Measurements from ENCODE around the gene NXN.
"Not testable (repeated sequence)": the region's sequence is repeated elsewhere in the genome, so short reads cannot be mapped to it uniquely, and the experiment has no call there.

The NXN gene

GRCh38 chr17:788551-788950, 191.0 kb downstream of the NXN start:
- Histone ChIP-seq H3K9me3 (ENCODE audit: control insufficient read depth, low read length) (no peaks in the 10 kb centered on the region), H3K36me3 (ENCODE audit: control insufficient read depth, insufficient read depth, low read length, severe bottlenecking) (peaks cover 47% of the 10 kb centered on the region), H3K4me3 (ENCODE audit: low read length) (no peak overlapping the region), H3K4me1 (ENCODE audit: control insufficient read depth, insufficient read depth, low read length) (peaks cover 5% of the 10 kb centered on the region), H3K27me3 (replicated peaks; ENCODE audit: control insufficient read depth, insufficient read depth, low read length) (no peaks in the 10 kb centered on the region), H3K9ac (ENCODE audit: low read length) (no peak overlapping the region)
- DNase-seq (ENCODE audit: low read depth): no peak

DNA sequence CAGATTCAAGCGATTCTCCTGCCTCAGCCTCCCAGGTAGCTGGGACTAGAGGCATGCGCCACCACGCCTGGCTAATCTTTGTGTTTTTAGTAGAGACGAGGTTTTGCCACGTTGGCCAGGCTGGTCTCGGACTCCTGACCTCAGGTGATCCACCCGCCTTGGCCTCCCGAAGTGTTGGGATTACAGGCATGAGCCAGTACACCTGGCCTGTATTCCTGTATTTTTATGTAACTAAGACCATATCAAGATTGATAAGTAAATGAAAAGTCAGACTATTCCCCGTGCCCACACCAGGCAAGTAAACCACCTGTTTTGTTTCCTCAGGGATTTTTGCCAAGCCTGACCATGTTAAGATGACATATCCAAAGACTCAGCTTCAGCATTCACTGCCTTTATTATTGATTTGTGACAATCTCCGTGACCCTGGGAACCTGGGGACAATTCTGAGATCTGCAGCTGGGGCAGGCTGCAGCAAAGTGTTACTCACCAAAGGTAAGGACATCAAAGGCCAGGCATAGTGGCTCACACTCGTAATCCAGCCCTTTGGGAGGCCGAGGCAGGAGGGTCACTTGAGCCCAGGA, 191.8 kb downstream of the NXN start:
- DNase-seq (ENCODE audit: low read depth): no peak
- Histone ChIP-seq H3K4me3 (ENCODE audit: low read length) (no peak overlapping the region), H3K9ac (ENCODE audit: low read length) (no peak overlapping the region), H3K4me1 (ENCODE audit: control insufficient read depth, insufficient read depth, low read length) (peaks cover 13% of the 10 kb centered on the region), H3K27me3 (replicated peaks; ENCODE audit: control insufficient read depth, insufficient read depth, low read length) (no peaks in the 10 kb centered on the region), H3K9me3 (ENCODE audit: control insufficient read depth, low read length) (no peaks in the 10 kb centered on the region), H3K36me3 (ENCODE audit: control insufficient read depth, insufficient read depth, low read length, severe bottlenecking) (peaks cover 46% of the 10 kb centered on the region)

DNA sequence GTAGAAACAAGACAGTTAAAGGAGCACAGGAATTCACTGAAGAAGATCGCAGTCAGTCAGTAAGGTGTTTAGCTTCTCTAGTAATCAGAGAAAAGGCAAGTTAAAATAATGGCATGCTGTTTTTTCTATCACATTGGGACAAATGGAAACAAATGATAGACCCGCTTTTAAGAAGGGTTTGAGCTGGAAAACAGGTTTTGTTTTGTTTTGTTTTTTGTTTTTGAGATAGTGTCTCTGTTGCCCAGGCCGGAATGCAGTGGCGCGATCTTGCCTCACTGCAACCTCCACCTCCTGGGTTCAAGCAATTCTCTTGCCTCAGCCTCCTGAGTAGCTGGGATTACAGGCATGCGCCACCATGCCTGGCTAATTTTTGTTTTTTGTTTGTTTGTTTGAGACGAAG, 193.7 kb downstream of the NXN start:
- DNase-seq (ENCODE audit: low read depth); H3K9me3 ChIP-seq (ENCODE audit: control insufficient read depth, low read length); H3K9ac ChIP-seq (ENCODE audit: low read length); H3K27me3 ChIP-seq (replicated peaks; ENCODE audit: control insufficient read depth, insufficient read depth, low read length); H3K4me3 ChIP-seq (ENCODE audit: low read length): not testable (repeated sequence)
- Histone ChIP-seq H3K4me1 (ENCODE audit: control insufficient read depth, insufficient read depth, low read length) (peaks cover 20% of the 10 kb centered on the region), H3K36me3 (ENCODE audit: control insufficient read depth, insufficient read depth, low read length, severe bottlenecking) (peaks cover 28% of the 10 kb centered on the region)

DNA sequence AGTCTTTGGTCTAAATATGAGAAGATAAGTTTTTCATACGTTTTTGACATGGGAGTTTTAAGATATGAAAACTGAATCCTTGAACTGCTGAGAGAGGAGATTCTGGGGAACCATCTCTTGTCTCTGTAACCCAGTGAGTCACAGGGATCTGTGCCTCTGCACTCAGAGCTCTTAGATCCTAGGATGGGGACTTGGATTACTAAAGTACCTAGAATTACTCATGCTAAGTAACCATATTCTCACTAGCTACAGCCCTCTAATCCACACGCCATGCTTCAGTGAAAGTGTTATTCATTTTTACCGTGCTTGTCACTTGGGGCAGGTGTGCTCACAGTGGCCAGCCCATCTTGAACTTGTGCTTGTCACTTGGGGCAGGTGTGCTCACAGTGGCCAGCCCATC, 195.4 kb downstream of the NXN start:
- Histone ChIP-seq H3K4me1 (ENCODE audit: control insufficient read depth, insufficient read depth, low read length) (peaks cover 23% of the 10 kb centered on the region), H3K27me3 (replicated peaks; ENCODE audit: control insufficient read depth, insufficient read depth, low read length) (no peaks in the 10 kb centered on the region), H3K4me3 (ENCODE audit: low read length) (no peak overlapping the region), H3K9me3 (ENCODE audit: control insufficient read depth, low read length) (no peaks in the 10 kb centered on the region), H3K36me3 (ENCODE audit: control insufficient read depth, insufficient read depth, low read length, severe bottlenecking) (peaks cover 16% of the 10 kb centered on the region), H3K9ac (ENCODE audit: low read length) (peak overlapping the region; percentile 96)
- no peak for DNase-seq (ENCODE audit: low read depth)

DNA sequence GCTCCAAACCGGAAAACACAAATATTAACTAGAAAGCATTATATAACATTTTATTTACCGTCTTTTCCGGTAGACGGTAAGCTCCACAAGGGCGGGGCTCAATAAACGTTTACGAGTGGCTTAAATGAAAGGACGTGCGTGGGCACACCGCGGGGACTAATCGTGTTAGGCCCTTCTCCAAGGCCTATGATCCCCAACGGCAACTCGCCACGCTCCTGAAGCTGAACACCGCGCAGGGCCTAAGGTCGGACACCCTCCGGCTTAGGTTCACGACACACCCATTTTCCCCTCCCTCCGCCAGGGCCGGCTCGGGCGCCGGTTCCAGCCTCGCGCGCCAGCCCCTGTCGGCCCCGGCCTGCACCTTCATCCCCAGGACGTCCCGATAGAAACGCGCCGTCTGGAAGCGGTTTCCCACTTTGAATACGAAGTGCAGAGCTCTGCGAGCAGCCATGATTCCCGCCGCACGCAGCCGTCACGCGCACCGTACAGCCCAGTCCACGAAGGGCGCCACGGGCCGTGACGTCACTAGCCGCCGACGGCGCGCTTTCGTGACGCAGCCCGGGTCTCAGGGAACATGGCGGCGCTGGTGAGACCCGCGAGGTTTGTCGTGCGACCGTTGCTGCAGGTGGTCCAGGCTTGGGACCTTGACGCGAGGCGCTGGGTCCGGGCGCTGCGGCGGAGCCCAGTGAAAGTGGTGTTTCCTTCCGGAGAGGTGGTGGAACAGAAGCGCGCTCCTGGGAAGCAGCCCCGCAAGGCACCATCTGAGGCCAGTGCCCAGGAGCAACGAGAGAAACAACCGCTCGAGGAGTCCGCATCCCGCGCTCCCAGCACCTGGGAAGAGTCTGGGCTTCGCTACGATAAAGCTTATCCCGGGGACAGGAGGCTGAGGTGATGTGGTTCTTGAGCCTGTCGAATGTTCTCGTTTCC, 197.5 kb downstream of the NXN start, which contains the start of the genes GLOD4 and MRM3:
Gene GLOD4, minus strand, starts transcription at position 476 of the 927 bp plus-strand sequence. Its CDS starts 25 bp downstream, at position 451.
Gene MRM3, plus strand, starts transcription at position 549 of the 927 bp plus-strand sequence. Its CDS starts 26 bp downstream, at position 575.
- peak; percentile 95 for DNase-seq (ENCODE audit: low read depth)
- H3K9me3 ChIP-seq (ENCODE audit: control insufficient read depth, low read length): no peaks in the 10 kb centered on the region
- H3K4me3 ChIP-seq (ENCODE audit: low read length): peak within 1 kb of the TSS; percentile 94
- H3K4me1 ChIP-seq (ENCODE audit: control insufficient read depth, insufficient read depth, low read length): peaks cover 23% of the 10 kb centered on the region
- no peaks in the 10 kb centered on the region for H3K27me3 ChIP-seq (replicated peaks; ENCODE audit: control insufficient read depth, insufficient read depth, low read length)
- peak within 1 kb of the TSS; percentile 96 for H3K9ac ChIP-seq (ENCODE audit: low read length)
- peaks cover 17% of the 10 kb centered on the region for H3K36me3 ChIP-seq (ENCODE audit: control insufficient read depth, insufficient read depth, low read length, severe bottlenecking)

DNA sequence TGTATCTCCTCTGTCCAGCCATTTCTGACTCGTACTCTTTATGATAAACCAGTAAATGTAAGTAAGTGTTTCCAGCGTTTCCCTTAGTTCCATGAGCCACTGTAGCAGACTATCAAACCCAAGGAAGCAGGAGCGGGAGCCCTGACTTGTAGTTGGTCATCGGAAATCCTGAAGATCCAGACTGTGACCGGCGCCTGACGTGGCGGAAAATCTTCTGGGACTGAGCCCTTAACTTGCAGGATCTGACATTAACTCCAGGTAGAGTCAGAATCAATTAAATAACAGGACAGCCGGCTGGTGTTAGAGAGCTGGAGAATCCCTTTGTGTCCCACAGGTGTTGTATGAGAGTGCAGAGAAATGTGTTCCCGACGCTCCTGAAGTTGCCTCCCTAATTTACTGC, 201.5 kb downstream of the NXN start:
- H3K27me3 ChIP-seq (replicated peaks; ENCODE audit: control insufficient read depth, insufficient read depth, low read length): no peaks in the 10 kb centered on the region
- no peak overlapping the region for H3K4me3 ChIP-seq (ENCODE audit: low read length)
- DNase-seq (ENCODE audit: low read depth): no peak
- H3K4me1 ChIP-seq (ENCODE audit: control insufficient read depth, insufficient read depth, low read length): peaks cover 14% of the 10 kb centered on the region
- no peaks in the 10 kb centered on the region for H3K9me3 ChIP-seq (ENCODE audit: control insufficient read depth, low read length)
- H3K36me3 ChIP-seq (ENCODE audit: control insufficient read depth, insufficient read depth, low read length, severe bottlenecking): peaks cover 52% of the 10 kb centered on the region
- H3K9ac ChIP-seq (ENCODE audit: low read length): no peak overlapping the region

DNA sequence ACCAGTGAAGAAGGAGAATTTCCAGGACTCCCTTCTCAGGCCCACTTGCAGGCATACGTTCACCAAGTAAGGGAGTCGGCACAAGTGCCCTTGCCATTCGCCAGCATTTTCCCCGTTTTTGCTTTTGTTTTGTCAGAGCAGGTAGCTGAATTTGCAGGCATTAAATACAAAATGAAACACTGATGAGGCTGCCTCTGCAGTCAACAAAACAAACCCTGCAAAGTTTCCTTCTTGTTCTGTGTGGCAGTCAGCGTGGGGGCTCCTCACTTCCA, 205.3 kb downstream of the NXN start:
- Histone ChIP-seq H3K4me3 (ENCODE audit: low read length) (no peak overlapping the region), H3K4me1 (ENCODE audit: control insufficient read depth, insufficient read depth, low read length) (no peaks in the 10 kb centered on the region), H3K27me3 (replicated peaks; ENCODE audit: control insufficient read depth, insufficient read depth, low read length) (no peaks in the 10 kb centered on the region), H3K9me3 (ENCODE audit: control insufficient read depth, low read length) (no peaks in the 10 kb centered on the region), H3K9ac (ENCODE audit: low read length) (no peak overlapping the region), H3K36me3 (ENCODE audit: control insufficient read depth, insufficient read depth, low read length, severe bottlenecking) (peaks cover 83% of the 10 kb centered on the region)
- no peak for DNase-seq (ENCODE audit: low read depth)

DNA sequence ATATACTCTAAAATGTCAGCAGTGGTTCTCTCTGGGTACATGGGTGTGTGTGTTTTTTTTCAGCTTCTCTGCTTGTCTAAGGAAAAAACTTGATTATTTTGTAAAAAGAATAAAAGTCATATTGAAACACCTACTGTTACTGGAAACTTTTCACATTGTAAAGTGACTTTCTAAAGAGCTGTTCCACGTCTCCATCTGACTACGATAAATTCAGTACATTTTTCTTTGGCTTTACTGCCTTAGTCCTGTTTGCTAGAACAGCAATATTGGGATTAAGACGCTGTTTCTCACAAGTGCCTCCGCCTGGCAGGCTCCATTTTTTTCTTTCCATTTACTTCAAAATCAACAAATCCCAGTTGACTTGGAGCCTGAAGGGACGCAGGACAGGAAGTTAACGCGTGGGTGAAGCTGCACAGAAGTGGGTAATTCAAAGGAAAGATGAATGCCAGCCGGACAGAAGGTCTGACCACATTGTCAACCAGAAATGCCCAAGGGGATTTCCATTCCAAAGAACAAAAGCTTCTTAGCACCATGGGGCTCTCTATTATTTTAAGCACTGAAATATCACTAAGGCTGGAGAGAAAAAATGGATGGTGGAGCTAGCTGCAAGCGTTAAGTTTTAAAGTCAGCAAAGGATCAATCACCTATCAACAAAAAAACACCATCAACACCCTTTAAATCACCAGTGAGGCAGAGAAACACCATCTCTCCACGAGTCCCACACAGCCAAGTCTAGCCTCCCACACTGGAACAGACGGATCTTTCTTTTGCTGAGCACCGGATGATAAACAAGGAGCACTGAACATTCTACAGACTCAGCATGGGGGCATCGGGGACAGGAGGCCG, 205.9 kb downstream of the NXN start:
- Histone ChIP-seq H3K27me3 (replicated peaks; ENCODE audit: control insufficient read depth, insufficient read depth, low read length) (no peaks in the 10 kb centered on the region), H3K9me3 (ENCODE audit: control insufficient read depth, low read length) (no peaks in the 10 kb centered on the region), H3K36me3 (ENCODE audit: control insufficient read depth, insufficient read depth, low read length, severe bottlenecking) (peaks cover 86% of the 10 kb centered on the region), H3K4me1 (ENCODE audit: control insufficient read depth, insufficient read depth, low read length) (no peaks in the 10 kb centered on the region), H3K4me3 (ENCODE audit: low read length) (no peak overlapping the region), H3K9ac (ENCODE audit: low read length) (no peak overlapping the region)
- no peak for DNase-seq (ENCODE audit: low read depth)

DNA sequence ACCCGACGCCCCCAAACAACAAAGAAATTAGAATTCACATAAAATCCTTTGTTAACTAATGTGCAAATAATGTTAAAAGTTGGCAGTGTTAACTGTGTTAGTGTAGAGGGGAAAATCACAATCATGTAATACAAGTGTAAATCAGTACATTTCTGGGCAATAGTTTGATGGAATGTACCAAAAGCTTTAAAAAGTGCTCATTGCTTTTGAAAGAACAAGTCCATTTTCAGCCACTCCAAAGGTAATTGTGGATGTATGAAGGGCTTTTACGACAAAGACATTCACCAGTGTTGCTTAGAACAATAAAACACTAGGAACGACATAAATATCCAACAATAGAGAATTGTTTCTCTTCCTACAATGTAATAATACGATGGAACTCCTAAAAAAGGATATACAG, 206.6 kb downstream of the NXN start:
- DNase-seq (ENCODE audit: low read depth): no peak
- Histone ChIP-seq H3K27me3 (replicated peaks; ENCODE audit: control insufficient read depth, insufficient read depth, low read length) (no peaks in the 10 kb centered on the region), H3K36me3 (ENCODE audit: control insufficient read depth, insufficient read depth, low read length, severe bottlenecking) (peaks cover 83% of the 10 kb centered on the region), H3K4me1 (ENCODE audit: control insufficient read depth, insufficient read depth, low read length) (no peaks in the 10 kb centered on the region), H3K9ac (ENCODE audit: low read length) (no peak overlapping the region), H3K4me3 (ENCODE audit: low read length) (no peak overlapping the region), H3K9me3 (ENCODE audit: control insufficient read depth, low read length) (no peaks in the 10 kb centered on the region)

DNA sequence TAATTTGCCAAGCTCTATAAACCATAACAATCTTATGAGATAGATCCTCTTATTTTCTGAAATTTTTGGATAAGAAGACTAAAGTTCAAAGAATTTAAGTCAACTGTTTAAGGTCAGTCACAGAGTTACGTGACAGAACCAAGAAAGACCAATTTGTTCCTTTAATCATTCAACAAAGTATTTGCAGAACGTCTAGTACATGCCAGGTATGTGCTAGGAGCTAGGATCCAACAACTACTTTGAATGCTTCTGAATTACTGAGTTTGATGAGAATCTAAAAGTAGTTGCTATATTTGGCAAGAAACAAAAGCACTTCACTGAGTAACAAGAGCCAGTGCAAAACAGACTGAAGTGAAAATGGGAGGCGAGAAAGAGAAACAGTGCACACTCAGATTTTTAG, 212.5 kb downstream of the NXN start:
- Histone ChIP-seq H3K36me3 (ENCODE audit: control insufficient read depth, insufficient read depth, low read length, severe bottlenecking) (peaks cover 66% of the 10 kb centered on the region), H3K9ac (ENCODE audit: low read length) (no peak overlapping the region), H3K4me3 (ENCODE audit: low read length) (no peak overlapping the region), H3K4me1 (ENCODE audit: control insufficient read depth, insufficient read depth, low read length) (no peaks in the 10 kb centered on the region), H3K9me3 (ENCODE audit: control insufficient read depth, low read length) (no peaks in the 10 kb centered on the region), H3K27me3 (replicated peaks; ENCODE audit: control insufficient read depth, insufficient read depth, low read length) (no peaks in the 10 kb centered on the region)
- DNase-seq (ENCODE audit: low read depth): no peak

GRCh38 chr17:760371-760770, 219.2 kb downstream of the NXN start:
- Histone ChIP-seq H3K36me3 (ENCODE audit: control insufficient read depth, insufficient read depth, low read length, severe bottlenecking) (peaks cover 56% of the 10 kb centered on the region), H3K27me3 (replicated peaks; ENCODE audit: control insufficient read depth, insufficient read depth, low read length) (no peaks in the 10 kb centered on the region), H3K9me3 (ENCODE audit: control insufficient read depth, low read length) (no peaks in the 10 kb centered on the region), H3K9ac (ENCODE audit: low read length) (no peak overlapping the region), H3K4me3 (ENCODE audit: low read length) (no peak overlapping the region), H3K4me1 (ENCODE audit: control insufficient read depth, insufficient read depth, low read length) (no peaks in the 10 kb centered on the region)
- no peak for DNase-seq (ENCODE audit: low read depth)
